ENCODE measurements around the gene RFC3. TPM values are rescaled to one million over a fixed set of nuclear protein-coding genes. Genes with fewer than 3 reads are reported as not detected.

Gene RFC3
- total and polyA plus RNA-seq, 2 of the 13 experiments (the other 11 are each of a cell fraction or from before 2014, with no cell fraction given) = 16.0 to 55.7 TPM

DNA sequence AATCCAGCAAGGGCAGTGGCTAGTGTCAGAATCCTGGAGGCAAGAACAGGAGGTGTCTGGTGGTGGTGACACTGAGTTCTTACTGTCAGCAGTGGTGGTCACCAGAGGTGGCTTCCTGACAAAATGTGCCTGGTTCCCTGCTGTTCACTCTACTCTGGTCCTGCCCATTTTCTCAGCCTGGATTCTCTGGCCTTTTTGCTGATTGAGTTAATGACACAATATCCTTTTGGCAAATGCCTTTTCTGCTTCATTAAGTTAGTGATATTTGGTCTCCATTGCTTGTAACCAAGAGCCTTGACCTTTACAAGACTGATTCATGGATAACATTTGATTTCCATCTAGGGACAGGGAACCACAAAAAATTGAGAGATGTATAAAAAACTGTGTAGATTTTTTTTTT lies 51.1 kb downstream of the RFC3 start:
- DNase-seq (ENCODE audit: low spot score) (no peak), FAIRE-seq (no peak), ATAC-seq (no peak)
- no peak overlapping the region for H3K4me3 ChIP-seq (replicated peaks in 1 of 3; ENCODE audit: insufficient read depth in 1 of 3, low read depth in 2 of 3, low read length in 3 of 3)
- intact Hi-C loops (cut with micrococcal nuclease; ENCODE audit: unreplicated experiment) (no loop called here), in situ Hi-C loops (cut with HindIII; ENCODE audit: extremely low pct_ligation_motif_present, low pct_unique_long_range_greater_than_20kb) (no loop called here)
- no peaks in the 10 kb centered on the region for H3K79me2 ChIP-seq (ENCODE audit: insufficient read depth, low read length)
- H2AFZ ChIP-seq (ENCODE audit: low read length) = no peak overlapping the region
- H3K36me3 ChIP-seq (replicated peaks in 1 of 2; ENCODE audit: control insufficient read depth in 1 of 2, insufficient read depth in 2 of 2, low read length in 2 of 2) = peaks cover 0 to 2% of the 10 kb centered on the region in 2 experiments; a peak in 2 of 5 replicates
- BruUV-seq (replicated peaks) = no TSS peak
- H3K27me3 ChIP-seq (ENCODE audit: control insufficient read depth in 1 of 2, insufficient read depth in 2 of 2, low read length in 2 of 2) = no peaks in the 10 kb centered on the region
- no peak overlapping the region for H3K9ac ChIP-seq (ENCODE audit: insufficient read depth, low read depth, low read length)
- H3K27ac ChIP-seq (ENCODE audit: extremely low read length, insufficient read depth, low read length) = peak overlapping the region; percentile 6
- TF ChIP-seq, protein P1, sequence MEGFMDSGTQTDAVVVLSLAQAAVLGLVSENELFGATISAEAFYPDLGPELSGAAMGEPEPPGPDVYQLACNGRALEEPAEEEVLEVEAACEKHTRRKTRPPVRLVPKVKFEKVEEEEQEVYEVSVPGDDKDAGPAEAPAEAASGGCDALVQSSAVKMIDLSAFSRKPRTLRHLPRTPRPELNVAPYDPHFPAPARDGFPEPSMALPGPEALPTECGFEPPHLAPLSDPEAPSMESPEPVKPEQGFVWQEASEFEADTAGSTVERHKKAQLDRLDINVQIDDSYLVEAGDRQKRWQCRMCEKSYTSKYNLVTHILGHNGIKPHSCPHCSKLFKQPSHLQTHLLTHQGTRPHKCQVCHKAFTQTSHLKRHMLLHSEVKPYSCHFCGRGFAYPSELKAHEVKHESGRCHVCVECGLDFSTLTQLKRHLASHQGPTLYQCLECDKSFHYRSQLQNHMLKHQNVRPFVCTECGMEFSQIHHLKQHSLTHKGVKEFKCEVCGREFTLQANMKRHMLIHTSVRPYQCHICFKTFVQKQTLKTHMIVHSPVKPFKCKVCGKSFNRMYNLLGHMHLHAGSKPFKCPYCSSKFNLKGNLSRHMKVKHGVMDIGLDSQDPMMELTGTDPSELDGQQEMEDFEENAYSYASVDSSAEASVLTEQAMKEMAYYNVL (CRISPR knock-in tag; IDR thresholded peaks at IDR 0.05; ENCODE audit: borderline replicate concordance) = no peak
- H4K20me1 ChIP-seq (ENCODE audit: insufficient read depth, low read length) = no peaks in the 10 kb centered on the region
- no peak overlapping the region for H3K4me2 ChIP-seq (ENCODE audit: low read depth, low read length)
- peaks cover 58% of the 10 kb centered on the region for H3K4me1 ChIP-seq (ENCODE audit: insufficient read depth, low read length)
- ChIA-PET POLR2A (no interaction called here), CTCF (ENCODE audit: low intra/inter-chr PET ratio, low total read pairs) (no interaction called here)
- no peaks in the 10 kb centered on the region for H3K9me3 ChIP-seq (ENCODE audit: low read length)

DNA sequence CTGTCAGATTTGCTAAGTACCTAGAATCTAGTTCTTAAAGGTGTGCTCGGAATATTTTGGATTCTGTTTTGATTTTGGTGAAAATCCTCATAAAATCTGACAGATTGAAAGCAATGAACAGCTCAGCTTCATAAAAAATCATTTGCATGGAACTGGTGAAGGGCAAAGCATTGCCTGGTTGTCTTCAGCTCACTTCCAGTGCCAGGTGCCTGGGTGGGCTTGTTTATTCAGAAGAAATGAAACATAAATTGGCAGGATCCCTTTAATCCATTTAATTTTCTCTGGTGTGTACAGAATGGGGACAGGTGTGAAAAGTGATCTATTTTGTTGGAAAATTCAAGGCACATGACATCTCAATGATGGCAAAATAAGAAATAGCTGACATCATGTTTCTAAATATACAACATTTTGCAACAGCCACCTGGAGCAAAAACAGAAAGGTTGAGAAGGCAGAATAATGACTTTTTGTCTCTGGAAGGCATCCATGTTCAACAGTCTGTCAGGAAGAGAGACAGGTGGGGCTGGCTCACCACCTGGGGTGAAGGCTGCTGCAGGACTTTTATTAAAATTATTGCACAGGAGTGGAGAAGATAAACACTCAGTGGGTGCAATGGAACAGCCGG lies 52.2 kb downstream of the RFC3 start:
- ATAC-seq (no peak), DNase-seq (ENCODE audit: low spot score) (no peak), FAIRE-seq (no peak)
- TF ChIP-seq, protein P2, sequence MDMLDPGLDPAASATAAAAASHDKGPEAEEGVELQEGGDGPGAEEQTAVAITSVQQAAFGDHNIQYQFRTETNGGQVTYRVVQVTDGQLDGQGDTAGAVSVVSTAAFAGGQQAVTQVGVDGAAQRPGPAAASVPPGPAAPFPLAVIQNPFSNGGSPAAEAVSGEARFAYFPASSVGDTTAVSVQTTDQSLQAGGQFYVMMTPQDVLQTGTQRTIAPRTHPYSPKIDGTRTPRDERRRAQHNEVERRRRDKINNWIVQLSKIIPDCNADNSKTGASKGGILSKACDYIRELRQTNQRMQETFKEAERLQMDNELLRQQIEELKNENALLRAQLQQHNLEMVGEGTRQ (IDR thresholded peaks at IDR 0.05; ENCODE audit: low read depth, low read length) = no peak
- TF ChIP-seq, protein P2 (CRISPR knock-in tag; IDR thresholded peaks at IDR 0.05; ENCODE audit: borderline replicate concordance) = no peak
- TF ChIP-seq ZNF354B (CRISPR knock-in tag; IDR thresholded peaks at IDR 0.05) (no peak), MAFK (conservative IDR thresholded peaks at IDR 0.05 in 1 of 2, IDR thresholded peaks at IDR 0.05 in 1 of 2; ENCODE audit: low read length in 2 of 2) (peak in 1 of 2 experiments; percentile 42; a peak in 2 of 4 replicates), MYC (CRISPR knock-in tag; IDR thresholded peaks at IDR 0.05; ENCODE audit: borderline replicate concordance) (no peak)
- TF ChIP-seq, protein P3, sequence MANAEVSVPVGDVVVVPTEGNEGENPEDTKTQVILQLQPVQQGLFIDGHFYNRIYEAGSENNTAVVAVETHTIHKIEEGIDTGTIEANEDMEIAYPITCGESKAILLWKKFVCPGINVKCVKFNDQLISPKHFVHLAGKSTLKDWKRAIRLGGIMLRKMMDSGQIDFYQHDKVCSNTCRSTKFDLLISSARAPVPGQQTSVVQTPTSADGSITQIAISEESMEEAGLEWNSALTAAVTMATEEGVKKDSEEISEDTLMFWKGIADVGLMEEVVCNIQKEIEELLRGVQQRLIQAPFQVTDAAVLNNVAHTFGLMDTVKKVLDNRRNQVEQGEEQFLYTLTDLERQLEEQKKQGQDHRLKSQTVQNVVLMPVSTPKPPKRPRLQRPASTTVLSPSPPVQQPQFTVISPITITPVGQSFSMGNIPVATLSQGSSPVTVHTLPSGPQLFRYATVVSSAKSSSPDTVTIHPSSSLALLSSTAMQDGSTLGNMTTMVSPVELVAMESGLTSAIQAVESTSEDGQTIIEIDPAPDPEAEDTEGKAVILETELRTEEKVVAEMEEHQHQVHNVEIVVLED (CRISPR knock-in tag; IDR thresholded peaks at IDR 0.05; ENCODE audit: borderline replicate concordance) = no peak
- H4K20me1 ChIP-seq (ENCODE audit: insufficient read depth, low read length) = no peaks in the 10 kb centered on the region
- no TSS peak for BruUV-seq (replicated peaks)
- intact Hi-C loops (cut with micrococcal nuclease; ENCODE audit: unreplicated experiment) (loop anchor here (5.0 kb wide), 1 partner anchor 53 kb away; the partner anchor contains the start of gene RFC3), in situ Hi-C loops (cut with HindIII; ENCODE audit: extremely low pct_ligation_motif_present, low pct_unique_long_range_greater_than_20kb) (no loop called here)
- ChIA-PET POLR2A (interaction anchor here (1.2 kb wide), 1 partner anchor 52 kb away, joined by 5 read pairs; the partner anchor contains the start of gene RFC3), CTCF (ENCODE audit: low intra/inter-chr PET ratio, low total read pairs) (no interaction called here)
- WGBS (ENCODE audit: low lambda C conversion rate) = 75% methylated on average over 2 of the region's 2 CpGs
- no peak overlapping the region for H2AFZ ChIP-seq (ENCODE audit: low read length)
- no peaks in the 10 kb centered on the region for H3K9me3 ChIP-seq (ENCODE audit: low read length)
- no peak overlapping the region; a peak in 1 of 6 replicates for H3K4me3 ChIP-seq (replicated peaks in 1 of 3; ENCODE audit: insufficient read depth in 1 of 3, low read depth in 2 of 3, low read length in 3 of 3)
- H3K36me3 ChIP-seq (replicated peaks in 1 of 2; ENCODE audit: control insufficient read depth in 1 of 2, insufficient read depth in 2 of 2, low read length in 2 of 2) = peaks cover 0 to 2% of the 10 kb centered on the region in 2 experiments; a peak in 2 of 5 replicates
- peak overlapping the region; percentile 86 for H3K4me2 ChIP-seq (ENCODE audit: low read depth, low read length)
- H3K9ac ChIP-seq (ENCODE audit: insufficient read depth, low read depth, low read length) = peak overlapping the region; percentile 63; the same call in 1 of the 2 replicates
- H3K4me1 ChIP-seq (ENCODE audit: insufficient read depth, low read length) = peaks cover 70% of the 10 kb centered on the region
- H3K27ac ChIP-seq (ENCODE audit: extremely low read length, insufficient read depth, low read length) = peak overlapping the region; percentile 77
- no peaks in the 10 kb centered on the region for H3K79me2 ChIP-seq (ENCODE audit: insufficient read depth, low read length)
- no peaks in the 10 kb centered on the region for H3K27me3 ChIP-seq (ENCODE audit: control insufficient read depth in 1 of 2, insufficient read depth in 2 of 2, low read length in 2 of 2)
